ENCODE measurements around the gene L3MBTL4. TPM values are rescaled to one million over a fixed set of nuclear protein-coding genes. Genes with fewer than 3 reads are reported as not detected.

L3MBTL4 gene
- total RNA-seq, 2 experiments from 2014 or later, result 0.27 to 0.33 TPM

- ChIA-PET POLR2A (no interaction called here), CTCF (no interaction called here)
- no peak for DNase-seq
- no peaks in the 10 kb centered on the region for H3K4me1 Mint-ChIP-seq
- H3K27me3 Mint-ChIP-seq, result peaks cover 2% of the 10 kb centered on the region
- no peaks in the 10 kb centered on the region for H3K36me3 Mint-ChIP-seq (ENCODE audit: low read depth)
- no peak overlapping the region for H3K4me3 Mint-ChIP-seq
- H3K27ac Mint-ChIP-seq, result no peak overlapping the region
- no peaks in the 10 kb centered on the region for H3K9me3 Mint-ChIP-seq
Observed at GRCh38 chr18:5951515-5952091, 463.1 kb downstream of the L3MBTL4 start.

- no peaks in the 10 kb centered on the region for H3K36me3 Mint-ChIP-seq (ENCODE audit: low read depth)
- DNase-seq, result no peak
- POLR2A ChIA-PET, result no interaction called here
- H3K27ac Mint-ChIP-seq, result no peak overlapping the region
- H3K27me3 Mint-ChIP-seq, result peaks cover 4% of the 10 kb centered on the region
- no peaks in the 10 kb centered on the region for H3K4me1 Mint-ChIP-seq
- CTCF ChIA-PET, result interaction anchor here (0.7 kb wide), 1 partner anchor 835 kb away, joined by 3 read pairs; no protein-coding TSS in a partner anchor
- H3K9me3 Mint-ChIP-seq, result no peaks in the 10 kb centered on the region
- H3K4me3 Mint-ChIP-seq, result no peak overlapping the region
Observed at GRCh38 chr18:5948781-5949180, 465.9 kb downstream of the L3MBTL4 start.

- H3K36me3 Mint-ChIP-seq (ENCODE audit: low read depth), result no peaks in the 10 kb centered on the region
- DNase-seq, result no peak
- no peaks in the 10 kb centered on the region for H3K9me3 Mint-ChIP-seq
- ChIA-PET POLR2A (no interaction called here), CTCF (interaction anchor here (0.7 kb wide), 1 partner anchor 835 kb away, joined by 3 read pairs; no protein-coding TSS in a partner anchor)
- H3K27me3 Mint-ChIP-seq, result peaks cover 4% of the 10 kb centered on the region
- H3K4me1 Mint-ChIP-seq, result no peaks in the 10 kb centered on the region
- no peak overlapping the region for H3K27ac Mint-ChIP-seq
- H3K4me3 Mint-ChIP-seq, result no peak overlapping the region
Observed at GRCh38 chr18:5948237-5948636, 466.5 kb downstream of the L3MBTL4 start.

GRCh38 chr18:5944448-5944847, 470.3 kb downstream of the L3MBTL4 start:
- CTCF ChIA-PET, result no interaction called here
- Mint-ChIP-seq H3K36me3 (ENCODE audit: low read depth) (no peaks in the 10 kb centered on the region), H3K4me1 (no peaks in the 10 kb centered on the region), H3K9me3 (no peaks in the 10 kb centered on the region), H3K27me3 (peaks cover 4% of the 10 kb centered on the region), H3K27ac (no peak overlapping the region), H3K4me3 (no peak overlapping the region)
- no peak for DNase-seq
- POLR2A ChIA-PET, result no interaction called here

GRCh38 chr18:5943514-5943913, 471.2 kb downstream of the L3MBTL4 start:
- peaks cover 4% of the 10 kb centered on the region for H3K27me3 Mint-ChIP-seq

GRCh38 chr18:5942591-5942990, 472.1 kb downstream of the L3MBTL4 start:
- POLR2A ChIA-PET, result no interaction called here
- no peak for DNase-seq
- H3K4me1 Mint-ChIP-seq, result no peaks in the 10 kb centered on the region
- CTCF ChIA-PET, result interaction anchor here (0.6 kb wide), 2 partner anchors 118 to 1491 kb away, joined by 3 read pairs; no protein-coding TSS in a partner anchor
- H3K27ac Mint-ChIP-seq, result no peak overlapping the region
- H3K27me3 Mint-ChIP-seq, result peaks cover 4% of the 10 kb centered on the region
- H3K9me3 Mint-ChIP-seq, result no peaks in the 10 kb centered on the region
- H3K36me3 Mint-ChIP-seq (ENCODE audit: low read depth), result no peaks in the 10 kb centered on the region
- no peak overlapping the region for H3K4me3 Mint-ChIP-seq

More at GRCh38 chr18:5943514-5943913, 471.2 kb downstream of the L3MBTL4 start:
- H3K36me3 Mint-ChIP-seq (ENCODE audit: low read depth), result no peaks in the 10 kb centered on the region
- POLR2A ChIA-PET, result no interaction called here
- H3K4me1 Mint-ChIP-seq, result no peaks in the 10 kb centered on the region
- H3K9me3 Mint-ChIP-seq, result no peaks in the 10 kb centered on the region
- CTCF ChIA-PET, result no interaction called here
- no peak for DNase-seq
- no peak overlapping the region for H3K27ac Mint-ChIP-seq
- H3K4me3 Mint-ChIP-seq, result no peak overlapping the region

GRCh38 chr18:5941890-5942289, 472.8 kb downstream of the L3MBTL4 start:
- POLR2A ChIA-PET, result no interaction called here
- DNase-seq, result no peak
- H3K27me3 Mint-ChIP-seq, result peaks cover 2% of the 10 kb centered on the region
- H3K4me1 Mint-ChIP-seq, result no peaks in the 10 kb centered on the region
- no peak overlapping the region for H3K4me3 Mint-ChIP-seq
- CTCF ChIA-PET, result no interaction called here
- no peaks in the 10 kb centered on the region for H3K9me3 Mint-ChIP-seq
- no peak overlapping the region for H3K27ac Mint-ChIP-seq
- H3K36me3 Mint-ChIP-seq (ENCODE audit: low read depth), result no peaks in the 10 kb centered on the region

- Mint-ChIP-seq H3K27ac (no peak overlapping the region), H3K4me3 (no peak overlapping the region), H3K36me3 (ENCODE audit: low read depth) (no peaks in the 10 kb centered on the region), H3K27me3 (peaks cover 2% of the 10 kb centered on the region), H3K9me3 (no peaks in the 10 kb centered on the region), H3K4me1 (no peaks in the 10 kb centered on the region)
- ChIA-PET CTCF (no interaction called here), POLR2A (no interaction called here)
- DNase-seq, result no peak
Observed at GRCh38 chr18:5939801-5940667, 474.7 kb downstream of the L3MBTL4 start.

GRCh38 chr18:5937795-5938194, 476.9 kb downstream of the L3MBTL4 start:
- Mint-ChIP-seq H3K27ac (no peak overlapping the region), H3K9me3 (no peaks in the 10 kb centered on the region), H3K4me1 (no peaks in the 10 kb centered on the region), H3K4me3 (no peak overlapping the region), H3K27me3 (peaks cover 2% of the 10 kb centered on the region), H3K36me3 (ENCODE audit: low read depth) (no peaks in the 10 kb centered on the region)
- CTCF ChIA-PET, result no interaction called here
- POLR2A ChIA-PET, result no interaction called here
- DNase-seq, result no peak

GRCh38 chr18:5937121-5937520, 477.6 kb downstream of the L3MBTL4 start:
- no peak overlapping the region for H3K27ac Mint-ChIP-seq
- DNase-seq, result no peak
- no peak overlapping the region for H3K4me3 Mint-ChIP-seq
- H3K27me3 Mint-ChIP-seq, result peaks cover 2% of the 10 kb centered on the region
- no peaks in the 10 kb centered on the region for H3K4me1 Mint-ChIP-seq
- no peaks in the 10 kb centered on the region for H3K36me3 Mint-ChIP-seq (ENCODE audit: low read depth)
- ChIA-PET CTCF (no interaction called here), POLR2A (no interaction called here)
- H3K9me3 Mint-ChIP-seq, result no peaks in the 10 kb centered on the region

GRCh38 chr18:5930789-5931188, 483.9 kb downstream of the L3MBTL4 start:
- ChIA-PET CTCF (no interaction called here), POLR2A (no interaction called here)
- Mint-ChIP-seq H3K9me3 (peaks cover 5% of the 10 kb centered on the region), H3K4me3 (no peak overlapping the region), H3K27me3 (peaks cover 7% of the 10 kb centered on the region), H3K36me3 (ENCODE audit: low read depth) (no peaks in the 10 kb centered on the region), H3K27ac (no peak overlapping the region), H3K4me1 (no peaks in the 10 kb centered on the region)
- DNase-seq, result no peak

GRCh38 chr18:5918205-5918858, 496.4 kb downstream of the L3MBTL4 start:
- Mint-ChIP-seq H3K9me3 (no peaks in the 10 kb centered on the region), H3K27me3 (peaks cover 3% of the 10 kb centered on the region), H3K4me1 (no peaks in the 10 kb centered on the region), H3K36me3 (ENCODE audit: low read depth) (no peaks in the 10 kb centered on the region), H3K27ac (no peak overlapping the region), H3K4me3 (no peak overlapping the region)
- POLR2A ChIA-PET, result no interaction called here
- CTCF ChIA-PET, result no interaction called here
- no peak for DNase-seq

GRCh38 chr18:5914951-5915350, 499.8 kb downstream of the L3MBTL4 start:
- ChIA-PET CTCF (no interaction called here), POLR2A (no interaction called here)
- Mint-ChIP-seq H3K4me3 (no peak overlapping the region), H3K4me1 (no peaks in the 10 kb centered on the region), H3K36me3 (ENCODE audit: low read depth) (no peaks in the 10 kb centered on the region), H3K27me3 (peaks cover 3% of the 10 kb centered on the region), H3K27ac (no peak overlapping the region), H3K9me3 (no peaks in the 10 kb centered on the region)
- DNase-seq, result no peak

Data from activated CD4-positive, alpha-beta T cell treated with anti-CD3 and anti-CD28 coated beads, Interleukin-2, amount 10 ng/mL, durations not matched to agents 7 days and 5 days (primary cell).